A549 (cell line): Measurements from ENCODE around the gene IQGAP2.

Experiments
- CTCF ChIP-seq: fragments of >200 bp; sonication (Bioruptor Twin); formaldehyde crosslinking; IDR thresholded peaks from 3 replicates; pipeline ENCODE4 v1.5.1; 2016
- RFX5 ChIP-seq: fragments of 450-650 bp; IDR thresholded peaks from 2 replicates; pipeline ENCODE4 v1.7.1; 2014; ENCODE audit warnings: antibody characterized with exemption, mild to moderate bottlenecking, moderate library complexity

- TF ChIP-seq CTCF, result no peak
- TF ChIP-seq RFX5, result no peak
Measured at GRCh38 chr5:76425146-76425545, 22.1 kb downstream of the IQGAP2 start.
